SW480 (cell line): ENCODE measurements around the gene ME1.
"Not testable (repeated sequence)": the region's sequence is repeated elsewhere in the genome, so short reads cannot be mapped to it uniquely, and the experiment has no call there.

Source experiments
- DNase-seq: peaks from one replicate; pipeline ENCODE4 v3.0.0-alpha.2; 2016; ENCODE audit warnings: low spot score

Gene ME1

GRCh38 chr6:83430611-83431544 is at the start of gene ME1:
ME1 (minus strand) TSS chr6:83431051; CDS start chr6:83430954, 97 bp downstream.
- DNase-seq = peak; percentile 75

- no peak for DNase-seq
Measured at GRCh38 chr6:83480470-83480869, 49.6 kb upstream of the ME1 start.

GRCh38 chr6:83479389-83479788 is 48.5 kb upstream of the ME1 start:
- DNase-seq = no peak

- no peak for DNase-seq
Measured at GRCh38 chr6:83476971-83477370, 46.1 kb upstream of the ME1 start.

GRCh38 chr6:83474309-83474708 is 43.5 kb upstream of the ME1 start:
- no peak for DNase-seq

- DNase-seq = no peak
Measured at GRCh38 chr6:83472767-83473166, 41.9 kb upstream of the ME1 start.

GRCh38 chr6:83470587-83470986 is 39.7 kb upstream of the ME1 start:
- DNase-seq = no peak

- no peak for DNase-seq
Measured at GRCh38 chr6:83470001-83470400, 39.1 kb upstream of the ME1 start.

- no peak for DNase-seq
Measured at GRCh38 chr6:83467620-83468036, 36.8 kb upstream of the ME1 start.

GRCh38 chr6:83466328-83466727 is 35.5 kb upstream of the ME1 start:
- DNase-seq = no peak

- DNase-seq = no peak
Measured at GRCh38 chr6:83464381-83465140, 33.7 kb upstream of the ME1 start.

- DNase-seq = no peak
Measured at GRCh38 chr6:83463886-83464285, 33.0 kb upstream of the ME1 start.

- no peak for DNase-seq
Measured at GRCh38 chr6:83462524-83462923, 31.7 kb upstream of the ME1 start.

- DNase-seq = no peak
Measured at GRCh38 chr6:83461438-83461837, 30.6 kb upstream of the ME1 start.

- DNase-seq = no peak
Measured at GRCh38 chr6:83459663-83460062, 28.8 kb upstream of the ME1 start.

- DNase-seq = not testable (repeated sequence)
Measured at GRCh38 chr6:83450015-83450414, 19.2 kb upstream of the ME1 start.

- not testable (repeated sequence) for DNase-seq
Measured at GRCh38 chr6:83444086-83444699, 13.3 kb upstream of the ME1 start.

- no peak for DNase-seq
Measured at GRCh38 chr6:83443516-83443915, 12.7 kb upstream of the ME1 start.

GRCh38 chr6:83442752-83443151 is 11.9 kb upstream of the ME1 start:
- no peak for DNase-seq

- DNase-seq = no peak
Measured at GRCh38 chr6:83439201-83439600, 8.3 kb upstream of the ME1 start.

- DNase-seq = no peak
Measured at GRCh38 chr6:83436674-83437073, 5.8 kb upstream of the ME1 start.

- DNase-seq = no peak
Measured at GRCh38 chr6:83433177-83433576, 2.3 kb upstream of the ME1 start.

GRCh38 chr6:83432636-83433035 is 1.8 kb upstream of the ME1 start:
- DNase-seq = no peak
